Vein endothelial cell (primary cell): Measurements from ENCODE around the gene PRSS38. TPM values are rescaled to one million over a fixed set of nuclear protein-coding genes. Genes with fewer than 3 reads are reported as not detected.

Source experiments
- total RNA-seq: library from RNA; depleted of rRNA; stranded (reverse); fragments of >200 nt; gene quantifications from 2 replicates; pipeline ENCODE4 v1.2.3, GENCODE V29; 2012

Gene PRSS38
- total RNA-seq = not detected in 2 replicates

DNA sequence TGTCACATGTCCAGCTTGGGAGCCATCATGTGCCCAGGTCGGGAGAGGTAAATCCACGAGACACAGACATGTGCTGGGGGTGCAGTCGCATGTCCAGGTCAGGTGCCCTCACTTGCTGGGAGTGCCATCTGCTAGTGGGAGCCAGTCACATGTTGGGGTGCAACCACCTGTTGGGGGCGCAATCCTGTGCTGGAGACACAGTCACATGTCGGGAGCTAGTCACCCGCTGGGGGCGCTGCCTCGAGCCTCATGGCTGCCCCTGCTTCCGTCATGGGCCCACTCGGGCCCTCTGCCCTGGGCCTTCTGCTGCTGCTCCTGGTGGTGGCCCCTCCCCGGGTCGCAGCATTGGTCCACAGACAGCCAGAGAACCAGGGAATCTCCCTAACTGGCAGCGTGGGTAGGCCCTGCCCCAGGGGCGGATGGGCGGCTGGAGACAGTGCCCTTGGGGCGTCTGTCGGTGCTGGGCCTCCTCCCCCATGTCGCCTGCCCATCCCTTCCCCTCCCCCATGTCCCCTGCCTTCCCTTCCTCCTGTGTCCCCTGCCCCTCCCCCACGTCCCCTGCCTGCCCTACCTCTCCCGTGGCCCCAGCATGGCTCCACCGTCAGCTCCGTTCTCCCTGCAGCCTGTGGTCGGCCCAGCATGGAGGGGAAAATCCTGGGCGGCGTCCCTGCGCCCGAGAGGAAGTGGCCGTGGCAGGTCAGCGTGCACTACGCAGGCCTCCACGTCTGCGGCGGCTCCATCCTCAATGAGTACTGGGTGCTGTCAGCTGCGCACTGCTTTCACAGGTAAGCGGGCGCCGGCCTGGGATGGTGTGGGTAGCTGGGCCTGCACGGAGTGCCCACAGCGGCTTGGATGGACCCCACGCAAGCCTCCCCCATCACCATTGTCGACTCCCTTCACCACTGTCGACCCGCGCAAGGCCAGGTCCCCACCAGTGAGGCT is at the start of gene PRSS38:
TSS of gene PRSS38 (plus strand) at position 208 of the 942 bp plus-strand sequence. CDS start at position 250, 42 bp downstream.

Other genes starting within 250 kb of the PRSS38 start
- gene JMJD4, start 80.4 kb upstream of the PRSS38 start, total RNA-seq = 29.7 and 41.2 TPM in 2 replicates
- 36.3 and 40.5 TPM in 2 replicates for gene SNAP47, start 80.2 kb upstream of the PRSS38 start, total RNA-seq
- 3.5 and 3.9 TPM in 2 replicates for gene WNT9A, start 132.3 kb downstream of the PRSS38 start, total RNA-seq
- gene WNT3A, start 191.3 kb downstream of the PRSS38 start, total RNA-seq = not detected in 2 replicates